Activated T-helper 1 cell treated with anti-CD3 and anti-CD28 coated beads, Interleukin-2, amount 50 U/mL, for 16 hours (primary cell): ENCODE measurements around the gene KCNK4.

Experiments used
- DNase-seq, 2 donors: peaks; one replicate each; pipeline ENCODE4 v3.0.0-alpha.2; 2020; ENCODE audit warnings: low read depth in 1 of 2, low spot score in 1 of 2

Gene KCNK4

GRCh38 chr11:64343767-64344559, 52.9 kb downstream of the KCNK4 start:
- DNase-seq = no peak

- no peak for DNase-seq
These were observed 53.7 kb downstream of the KCNK4 start for GRCh38 chr11:64344787-64345186.

GRCh38 chr11:64347193-64347867, 56.2 kb downstream of the KCNK4 start:
- no peak for DNase-seq

GRCh38 chr11:64348383-64349024, 57.4 kb downstream of the KCNK4 start:
- no peak for DNase-seq

GRCh38 chr11:64349025-64349387, 57.9 kb downstream of the KCNK4 start:
- no peak for DNase-seq

GRCh38 chr11:64349404-64349803, 58.3 kb downstream of the KCNK4 start:
- DNase-seq = no peak
